Measurements from ENCODE around the gene MICAL3. TPM values are rescaled to one million over a fixed set of nuclear protein-coding genes. Genes with fewer than 3 reads are reported as not detected.
A peak's percentile ranks its signal among the peaks of the same experiment; 100 is the strongest.

Gene MICAL3
- total and polyA plus RNA-seq, 9 of the 15 experiments (the other 6 are each of a cell fraction or from before 2014, with no cell fraction given) = 0.53 to 32.1 (median 12.3) TPM

GRCh38 chr22:17830043-17830961 is 194.1 kb downstream of the MICAL3 start (continued):
- TF ChIP-seq AFF1 (IDR thresholded peaks at IDR 0.05; ENCODE audit: low read depth in 1 of 2, partially characterized antibody in 2 of 2) (no peak), ELF1 (tag; IDR thresholded peaks at IDR 0.05) (no peak), ARID4B (CRISPR knock-in tag; IDR thresholded peaks at IDR 0.05) (no peak), SMARCB1 (IDR thresholded peaks at IDR 0.05; ENCODE audit: insufficient read length, low read depth) (no peak), CHCHD3 (CRISPR knock-in tag; IDR thresholded peaks at IDR 0.05) (no peak), JUN (IDR thresholded peaks at IDR 0.05; ENCODE audit: borderline replicate concordance, low read depth, low read length) (0 out of 2 replicates have a peak, but pooled peaks have one; percentile 23), JUN (CRISPR knock-in tag; IDR thresholded peaks at IDR 0.05; ENCODE audit: borderline replicate concordance) (no peak), HOMEZ (CRISPR knock-in tag; IDR thresholded peaks at IDR 0.05) (no peak), EWSR1 (IDR thresholded peaks at IDR 0.05; ENCODE audit: borderline replicate concordance, low read depth, partially characterized antibody) (no peak), AFF4 (CRISPR knock-in tag; IDR thresholded peaks at IDR 0.05) (no peak)

Measured in K562 (cell line).